HG03103 (cell line): ENCODE measurements around the gene MRPL36.
"Not testable (repeated sequence)": the region's sequence is repeated elsewhere in the genome, so short reads cannot be mapped to it uniquely, and the experiment has no call there.

Source experiments
- ATAC-seq: cut with Tn5 transposase; IDR thresholded peaks from one replicate; pipeline ENCODE4 v1.9.1; 2021; ENCODE audit warnings: low read depth; ENCODE audit not compliant: unreplicated experiment

The MRPL36 gene

GRCh38 chr5:1799602-1800471, at the start of gene MRPL36:
Gene MRPL36, minus strand, starts transcription at chr5:1799837. Its CDS starts 902 bp downstream, at chr5:1798935.
- peak; percentile 47 for ATAC-seq

DNA sequence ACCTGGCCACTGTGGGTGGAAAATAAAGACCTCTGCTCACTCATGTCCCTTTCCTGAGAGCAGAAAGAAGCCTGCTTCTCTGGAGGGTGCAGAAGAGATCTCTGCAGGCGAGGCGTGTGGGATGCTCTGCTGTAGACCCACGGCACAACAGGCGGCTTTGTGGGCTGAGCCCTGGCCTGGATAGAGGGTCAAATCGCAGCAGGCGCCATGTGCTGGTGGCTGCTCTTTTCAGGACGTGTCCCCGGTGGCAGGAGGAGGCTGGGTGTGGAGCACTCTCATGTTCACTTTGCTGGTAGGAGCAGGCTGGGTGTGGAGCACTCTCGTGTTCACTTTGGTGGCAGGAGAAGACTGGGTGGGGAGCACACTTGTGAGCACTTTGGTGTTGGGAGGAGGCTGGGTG, 48.0 kb upstream of the MRPL36 start:
- no peak for ATAC-seq

GRCh38 chr5:1847056-1847455, 47.4 kb upstream of the MRPL36 start:
- no peak for ATAC-seq

GRCh38 chr5:1846583-1846982, 46.9 kb upstream of the MRPL36 start:
- ATAC-seq, result no peak

DNA sequence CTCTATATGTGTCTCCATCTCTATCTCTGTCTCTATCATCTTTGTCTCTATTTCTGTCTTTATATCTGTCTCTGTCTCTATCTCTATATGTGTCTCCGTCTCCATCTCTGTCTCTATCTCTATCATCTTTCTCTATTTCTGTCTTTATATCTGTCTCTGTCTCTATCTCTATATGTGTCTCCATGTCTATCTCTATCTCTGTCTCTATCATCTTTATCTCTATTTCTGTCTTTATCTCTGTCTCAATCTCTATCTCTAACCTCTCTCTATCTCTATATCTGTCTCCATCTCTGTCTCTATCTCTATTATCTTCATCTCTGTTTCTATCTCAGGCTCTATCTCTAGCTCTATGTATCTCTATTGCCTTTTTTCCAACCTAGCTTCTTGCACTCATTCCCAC, 46.1 kb upstream of the MRPL36 start:
- ATAC-seq, result no peak

- ATAC-seq, result no peak
Measured at GRCh38 chr5:1844708-1845436, 45.2 kb upstream of the MRPL36 start.

DNA sequence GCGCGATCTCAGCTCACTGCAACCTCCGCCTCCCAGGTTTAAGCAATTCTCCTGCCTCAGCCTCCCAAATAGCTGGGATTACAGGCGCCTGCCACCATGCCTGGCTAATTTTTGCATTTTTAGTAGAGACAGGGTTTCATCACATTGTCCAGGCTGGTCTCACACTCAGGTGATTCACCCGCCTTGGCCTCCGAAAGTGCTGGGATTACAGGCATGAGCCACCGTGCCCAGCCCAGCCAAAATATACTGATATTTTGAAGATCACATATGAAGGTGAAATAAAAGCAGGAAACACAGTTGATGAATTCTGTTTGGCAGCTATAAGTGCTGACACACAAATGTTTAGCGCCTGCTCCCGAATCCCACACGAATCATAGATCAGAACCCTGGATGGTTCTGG, 44.1 kb upstream of the MRPL36 start:
- ATAC-seq, result not testable (repeated sequence)

DNA sequence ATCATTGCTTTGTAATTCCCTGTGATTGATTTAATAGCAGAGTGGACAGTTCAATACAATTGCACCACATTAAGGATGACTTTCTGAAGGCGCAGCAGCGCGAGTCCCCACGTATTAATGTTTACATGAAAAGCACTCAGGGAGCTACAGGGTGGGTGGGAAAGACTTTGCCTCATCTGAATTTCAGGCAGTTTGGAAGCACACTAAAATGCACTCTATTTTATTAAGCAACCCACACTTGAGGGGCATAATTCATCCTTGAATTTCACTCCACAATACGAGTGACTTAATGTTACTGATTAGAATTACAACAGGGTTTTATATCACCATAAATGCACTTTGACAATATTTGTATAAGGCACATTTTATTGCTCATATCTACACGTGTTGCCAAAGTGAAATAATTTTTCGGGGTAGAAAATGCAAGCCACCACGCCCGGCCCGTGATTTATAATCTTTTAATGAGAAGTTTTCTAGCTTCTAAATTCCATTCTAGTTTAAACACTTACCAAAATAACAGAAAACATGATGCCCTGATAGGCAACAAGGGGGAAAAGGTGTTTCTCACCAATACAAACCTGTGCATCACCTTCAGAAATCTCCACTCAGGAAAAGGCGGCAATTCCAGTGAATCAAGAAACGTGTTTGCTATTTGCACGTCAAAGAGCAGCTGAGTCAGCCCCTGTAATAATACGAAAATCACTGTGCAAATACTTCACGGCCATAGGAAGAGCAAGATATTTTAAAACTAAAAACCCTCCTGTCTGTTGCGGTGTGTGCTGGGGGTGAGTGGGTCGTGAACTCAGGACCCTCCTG, 42.6 kb upstream of the MRPL36 start:
- no peak for ATAC-seq

DNA sequence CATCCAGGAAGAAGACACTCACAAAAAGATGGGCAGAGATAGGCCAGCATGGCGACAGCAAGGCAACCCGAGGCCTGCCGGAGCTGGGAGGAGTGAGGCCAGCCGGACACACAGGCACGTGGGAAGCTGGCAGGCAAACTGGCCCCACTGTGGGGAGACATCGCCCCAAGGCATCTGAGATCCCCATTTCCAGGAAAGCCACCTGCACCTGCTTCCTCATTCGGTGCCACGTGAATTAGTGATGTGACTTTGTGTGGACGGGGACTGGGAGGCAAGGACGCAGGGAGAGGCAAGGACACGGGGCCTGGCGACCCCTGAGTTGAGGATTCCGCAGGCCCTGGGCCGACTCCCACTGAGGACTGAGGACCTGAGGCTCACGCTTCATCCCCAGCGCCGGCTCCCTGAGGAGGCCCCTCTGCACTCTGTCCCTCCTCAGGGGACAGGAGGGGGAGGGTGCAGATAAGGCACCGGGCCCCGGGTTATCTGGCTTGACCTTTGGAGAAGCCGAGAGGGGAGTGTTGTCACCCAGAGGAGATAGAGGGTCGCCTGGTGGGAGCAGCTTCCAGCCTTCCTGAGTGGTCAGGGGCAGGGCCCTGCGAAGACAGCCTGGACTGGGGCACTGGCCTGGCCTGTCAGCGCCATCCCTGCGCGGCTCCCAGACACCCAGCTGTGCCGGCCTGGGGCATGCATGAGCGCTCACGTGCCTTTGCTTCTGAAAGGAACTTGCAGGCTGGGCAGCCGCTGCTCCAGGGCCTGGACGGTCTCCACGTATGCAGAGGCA, 41.3 kb upstream of the MRPL36 start:
- no peak for ATAC-seq

DNA sequence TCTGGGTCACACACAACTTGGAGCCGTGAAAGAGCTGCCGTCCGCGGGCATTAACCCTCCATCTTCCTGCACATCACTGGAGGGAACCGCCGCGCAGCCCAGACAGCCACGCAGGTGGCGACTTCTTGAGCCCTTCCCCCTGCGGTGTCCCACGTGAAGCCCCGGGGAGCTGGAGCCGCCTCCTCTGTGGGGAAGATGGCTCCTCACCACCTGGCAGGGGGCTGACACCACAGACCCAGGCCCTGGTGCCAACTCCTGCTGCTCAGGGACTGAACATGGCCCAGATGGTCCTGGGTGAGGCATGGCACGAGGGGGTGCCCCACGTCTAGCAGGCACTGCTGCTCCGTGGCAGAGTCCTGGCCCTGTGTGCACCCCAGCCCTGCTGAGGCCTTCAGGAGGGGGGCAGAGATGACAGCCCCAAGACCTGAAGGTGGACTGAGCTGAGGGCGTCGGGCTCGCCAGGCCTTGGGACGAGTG, 40.5 kb upstream of the MRPL36 start:
- no peak for ATAC-seq

- no peak for ATAC-seq
Measured at GRCh38 chr5:1838013-1838412, 38.4 kb upstream of the MRPL36 start.

DNA sequence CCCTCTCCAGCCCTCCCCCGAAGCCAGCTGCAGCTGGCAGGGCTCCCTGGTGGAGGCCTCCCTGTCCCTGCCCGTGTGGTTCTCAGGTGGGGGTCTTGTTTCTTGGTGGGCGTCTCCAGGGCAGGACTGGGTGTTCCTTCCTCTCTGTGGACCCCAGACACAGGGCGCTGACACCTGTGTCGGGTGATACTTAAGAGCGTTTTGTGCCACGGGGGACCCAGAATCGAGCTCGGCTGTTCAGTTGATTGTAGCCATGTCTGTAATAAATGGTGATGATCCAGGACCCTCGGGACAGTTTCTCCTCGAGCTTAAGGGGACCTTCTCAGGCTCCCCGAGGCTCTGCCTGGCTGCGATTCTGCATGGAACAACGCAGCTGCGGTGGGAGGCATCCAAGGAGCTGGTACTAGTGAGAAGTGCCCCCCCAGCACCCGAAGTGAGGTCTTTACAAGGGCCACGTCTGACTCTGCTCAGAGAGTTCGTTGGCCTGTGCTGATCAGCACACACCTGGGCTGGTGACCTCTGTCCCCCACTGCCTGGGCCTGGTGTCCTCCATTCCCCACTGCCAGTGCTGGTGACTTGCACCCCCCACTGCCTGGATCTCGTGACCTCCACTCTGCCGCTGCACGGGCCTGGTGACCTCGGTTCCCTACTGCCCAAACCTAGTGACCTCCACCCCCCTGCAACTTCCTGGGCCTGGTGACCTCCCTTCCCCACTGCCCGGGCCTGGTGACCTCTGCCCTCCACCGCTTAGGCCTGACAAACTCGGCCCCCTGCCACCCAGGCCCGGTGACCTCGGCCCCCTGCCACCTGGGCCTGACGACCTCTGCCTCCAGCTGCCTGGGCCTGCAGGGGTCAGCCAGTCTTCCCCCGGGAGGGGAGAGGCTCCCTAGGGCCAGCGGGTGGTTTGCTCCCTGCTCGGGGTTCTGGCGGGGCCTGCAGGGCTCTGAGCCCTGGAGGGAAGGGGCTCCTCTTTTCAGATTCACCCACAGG, 37.5 kb upstream of the MRPL36 start:
- no peak for ATAC-seq

DNA sequence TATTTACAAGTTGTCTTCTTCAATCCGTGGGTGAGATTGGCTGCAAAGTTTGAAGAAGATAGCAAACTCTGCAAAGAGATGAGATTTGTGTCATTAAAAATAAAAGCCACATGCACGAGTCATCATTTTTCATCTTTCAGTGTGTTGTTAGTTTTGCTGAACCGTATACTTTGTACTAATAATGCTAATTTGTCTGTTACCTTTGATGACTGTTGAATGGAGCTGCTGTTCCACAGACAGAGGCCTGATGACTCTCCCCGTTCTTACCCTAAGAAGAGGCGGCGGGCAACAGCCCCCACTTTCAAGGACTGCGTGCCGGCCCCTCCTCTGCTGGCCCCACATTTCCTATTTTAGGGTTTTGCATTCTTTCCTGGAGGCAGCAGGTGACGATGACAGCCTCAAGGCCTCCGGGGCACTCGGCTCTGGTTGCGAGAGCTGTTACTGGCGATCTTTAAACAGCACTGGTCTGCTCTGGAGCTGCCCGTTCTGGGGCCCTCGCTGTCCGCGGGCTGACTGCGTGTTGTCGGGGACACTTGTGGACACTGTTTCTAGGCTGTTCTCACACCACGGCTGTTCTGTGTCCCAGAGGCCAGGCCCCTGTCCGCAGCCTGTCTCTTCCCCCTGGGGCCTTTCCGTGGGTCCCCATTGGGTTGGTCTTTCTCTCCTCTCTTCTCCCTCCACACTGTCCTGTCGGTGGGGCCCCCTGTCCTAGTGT, 36.7 kb upstream of the MRPL36 start:
- no peak for ATAC-seq

DNA sequence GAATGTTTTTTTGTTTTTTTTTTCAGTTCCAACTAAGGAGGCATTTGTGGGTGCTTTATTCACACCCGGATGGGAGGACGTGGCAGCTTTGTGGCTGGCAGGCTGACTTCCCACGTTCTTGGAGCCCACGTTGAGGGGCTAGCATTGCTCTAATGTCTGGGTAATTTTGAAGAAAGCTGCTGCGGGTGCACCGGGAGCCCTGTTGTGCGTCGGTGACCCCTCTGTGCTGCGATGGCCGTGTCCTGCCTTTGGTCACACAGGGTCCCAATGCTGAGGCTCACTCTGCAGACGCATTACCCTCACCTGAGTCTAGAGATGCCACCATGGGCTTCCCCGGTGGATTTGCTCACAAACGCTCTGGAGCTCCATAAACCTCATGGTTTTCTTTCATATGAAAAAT, 35.8 kb upstream of the MRPL36 start:
- no peak for ATAC-seq

- ATAC-seq, result no peak
Measured at GRCh38 chr5:1834721-1835429, 35.2 kb upstream of the MRPL36 start.

DNA sequence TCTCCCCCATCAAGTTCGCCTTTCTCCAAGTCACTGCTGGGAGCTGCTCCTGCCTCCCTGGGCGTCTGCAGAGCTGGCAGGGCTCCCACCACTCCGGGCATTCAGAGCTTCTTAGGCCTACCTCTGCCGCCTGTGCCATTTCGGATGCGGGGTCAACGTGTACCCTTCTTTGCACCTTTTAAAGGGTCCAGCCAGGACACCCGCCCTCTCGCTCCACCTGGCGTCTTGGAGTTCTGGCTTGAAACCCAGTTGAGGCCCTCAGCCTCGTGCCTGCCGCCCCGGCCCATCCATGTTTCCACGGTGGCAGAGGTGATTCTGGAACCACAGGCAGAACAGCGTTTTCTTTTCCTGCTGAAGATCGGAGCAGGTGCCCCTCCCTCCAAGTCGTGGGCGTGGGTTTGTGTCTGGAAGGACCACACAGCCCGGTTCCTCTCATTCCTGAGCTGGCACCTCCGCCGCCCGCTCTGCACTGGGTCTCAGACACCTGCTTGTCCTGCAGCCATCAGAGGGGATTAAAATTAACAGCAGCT, 34.5 kb upstream of the MRPL36 start:
- no peak for ATAC-seq

DNA sequence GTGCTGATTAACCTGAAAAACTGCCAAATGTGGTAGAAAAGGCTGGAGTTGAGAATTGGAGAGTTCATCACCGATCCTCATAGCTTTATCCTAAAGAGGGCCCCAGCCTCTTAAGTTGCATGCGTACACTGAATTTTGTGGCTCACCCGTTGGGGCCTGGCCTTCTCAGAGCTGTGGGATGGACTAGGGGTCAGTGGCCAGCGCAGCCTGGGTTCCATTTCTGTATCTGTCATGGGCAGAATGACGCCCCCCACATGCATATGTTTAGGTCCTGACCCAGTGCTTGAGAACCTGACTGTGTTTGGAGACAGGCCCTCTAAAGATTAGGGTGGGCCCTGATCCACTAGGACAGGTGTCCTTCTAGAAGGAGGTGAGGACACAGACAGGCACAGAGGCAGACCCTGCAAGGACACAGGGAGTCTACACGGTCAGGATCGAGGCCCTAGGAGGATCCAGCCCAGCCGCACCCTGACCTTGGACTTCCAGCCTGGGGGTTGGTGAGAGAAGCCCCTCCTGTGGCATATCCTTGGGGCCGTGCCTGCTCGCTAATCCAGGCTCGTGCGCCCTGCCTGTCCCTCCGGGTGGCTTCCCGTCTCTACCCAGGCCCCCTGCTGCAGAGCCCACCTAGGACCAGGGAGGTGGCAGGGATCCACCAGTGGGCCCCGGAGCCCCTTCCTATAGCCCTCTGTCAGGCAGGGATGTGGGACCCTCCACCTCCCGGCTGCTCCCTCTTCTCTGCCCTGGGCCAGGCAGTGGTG, 33.8 kb upstream of the MRPL36 start:
- no peak for ATAC-seq
